Fibroblast of mammary gland (primary cell): Measurements from ENCODE around the gene ZNF799.
"Not testable (repeated sequence)": the region's sequence is repeated elsewhere in the genome, so short reads cannot be mapped to it uniquely, and the experiment has no call there.

Experiments used
- DNase-seq: peaks from one replicate; pipeline ENCODE4 v3.0.0-alpha.2; 2010; ENCODE audit warnings: low read depth
- H3K4me3 ChIP-seq: 2 replicates; pipeline ENCODE4 v1.5.1; 2011; ENCODE audit warnings: low read depth, mild to moderate bottlenecking, low read length, moderate library complexity; ENCODE audit not compliant: control insufficient read depth
- TF ChIP-seq, protein P1 (sequence below): conservative IDR thresholded peaks from 2 replicates; pipeline ENCODE4 v1.5.1; 2011; ENCODE audit warnings: low read depth, low read length, inconsistent platforms; ENCODE audit not compliant: control insufficient read depth, insufficient read depth

ZNF799 gene

DNA sequence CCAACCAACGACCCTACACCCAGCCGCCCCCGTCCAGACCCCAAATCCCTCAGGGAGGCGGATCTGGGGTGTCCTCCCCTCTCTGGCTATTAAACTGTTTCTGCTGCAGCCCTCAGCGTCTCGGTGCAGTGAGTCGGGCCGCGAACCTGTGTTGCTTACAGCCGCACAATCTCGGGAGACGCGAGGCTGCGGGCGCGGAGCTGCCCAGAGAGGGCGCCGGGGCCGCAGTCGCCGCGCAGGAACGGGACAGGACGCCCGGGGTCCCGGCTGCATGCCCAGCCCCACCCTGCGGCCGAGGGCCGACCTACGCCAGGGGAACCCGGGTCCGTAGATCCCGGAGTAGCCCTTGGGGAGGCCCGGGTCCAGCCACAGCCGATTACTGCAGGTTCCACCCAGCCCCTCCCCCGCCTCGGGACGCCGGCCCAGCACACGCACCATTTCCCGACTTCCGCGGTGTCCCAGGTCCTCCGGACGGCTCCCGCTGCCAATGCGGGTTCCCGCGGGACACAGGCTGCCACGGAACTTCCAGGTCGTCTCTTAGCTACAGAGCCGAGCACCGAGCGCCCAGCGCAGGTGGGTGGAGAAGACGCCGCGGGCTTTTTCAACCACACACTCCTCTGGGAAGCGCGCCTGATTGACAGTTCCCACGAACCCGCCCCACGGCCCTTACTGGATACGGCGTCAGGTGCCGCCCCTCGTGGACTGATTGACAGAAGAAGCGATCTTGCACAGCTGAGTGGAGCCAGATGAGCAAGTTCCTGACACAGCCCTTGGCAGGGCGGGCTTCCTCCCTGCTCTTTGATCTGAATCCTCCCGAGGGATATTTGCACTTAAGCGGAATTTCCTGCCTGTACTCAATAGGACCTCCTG lies at the start of gene ZNF799:
ZNF799 (minus strand) TSS at position 639 of the 870 bp plus-strand sequence; CDS start at position 438, 201 bp downstream.
- peak within 1 kb of the TSS; percentile 79 for H3K4me3 ChIP-seq
- peak; percentile 98 for DNase-seq
- TF ChIP-seq, protein P1, sequence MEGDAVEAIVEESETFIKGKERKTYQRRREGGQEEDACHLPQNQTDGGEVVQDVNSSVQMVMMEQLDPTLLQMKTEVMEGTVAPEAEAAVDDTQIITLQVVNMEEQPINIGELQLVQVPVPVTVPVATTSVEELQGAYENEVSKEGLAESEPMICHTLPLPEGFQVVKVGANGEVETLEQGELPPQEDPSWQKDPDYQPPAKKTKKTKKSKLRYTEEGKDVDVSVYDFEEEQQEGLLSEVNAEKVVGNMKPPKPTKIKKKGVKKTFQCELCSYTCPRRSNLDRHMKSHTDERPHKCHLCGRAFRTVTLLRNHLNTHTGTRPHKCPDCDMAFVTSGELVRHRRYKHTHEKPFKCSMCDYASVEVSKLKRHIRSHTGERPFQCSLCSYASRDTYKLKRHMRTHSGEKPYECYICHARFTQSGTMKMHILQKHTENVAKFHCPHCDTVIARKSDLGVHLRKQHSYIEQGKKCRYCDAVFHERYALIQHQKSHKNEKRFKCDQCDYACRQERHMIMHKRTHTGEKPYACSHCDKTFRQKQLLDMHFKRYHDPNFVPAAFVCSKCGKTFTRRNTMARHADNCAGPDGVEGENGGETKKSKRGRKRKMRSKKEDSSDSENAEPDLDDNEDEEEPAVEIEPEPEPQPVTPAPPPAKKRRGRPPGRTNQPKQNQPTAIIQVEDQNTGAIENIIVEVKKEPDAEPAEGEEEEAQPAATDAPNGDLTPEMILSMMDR = no peak

DNA sequence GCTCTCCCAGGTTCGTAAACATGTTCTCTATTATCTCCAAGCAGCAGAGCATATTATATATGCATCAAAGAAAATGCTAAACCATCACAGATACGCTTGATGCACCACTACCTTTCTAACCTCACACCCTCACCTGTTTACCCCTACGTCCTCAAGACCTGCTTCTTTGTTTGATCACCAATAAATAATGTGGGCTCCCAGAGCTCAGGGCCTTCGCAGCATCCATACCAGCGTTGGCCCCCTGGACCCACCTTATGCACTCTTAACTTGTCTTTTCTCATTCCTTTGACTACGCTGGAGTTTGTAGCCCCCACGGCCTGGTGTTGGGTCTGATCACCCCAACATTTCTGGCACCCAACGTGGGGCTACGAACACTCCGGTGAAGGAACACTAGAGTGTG lies 49.8 kb upstream of the ZNF799 start:
- no peak for DNase-seq
- no peak overlapping the region for H3K4me3 ChIP-seq
- TF ChIP-seq, protein P1 = no peak

DNA sequence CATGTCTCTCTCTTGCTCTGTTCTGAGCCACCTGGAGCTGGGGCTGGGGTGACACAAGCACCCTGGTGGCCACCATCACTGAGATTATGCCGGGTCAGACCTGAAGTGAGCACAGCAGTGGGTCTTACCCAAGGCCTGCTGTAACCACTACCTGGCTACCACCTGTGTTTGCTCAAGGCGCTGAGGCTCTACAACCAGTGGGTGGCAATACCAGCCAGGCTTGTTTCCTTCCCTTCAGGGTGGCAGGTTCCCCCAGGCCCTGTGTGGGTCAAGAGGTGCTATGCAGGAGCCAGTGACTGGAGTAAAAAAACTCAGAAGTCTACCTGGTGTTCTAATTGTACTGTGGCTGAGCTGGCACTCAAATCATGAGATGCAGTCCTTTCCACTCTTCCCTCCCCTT lies 47.7 kb upstream of the ZNF799 start:
- TF ChIP-seq, protein P1 = no peak
- no peak for DNase-seq
- no peak overlapping the region for H3K4me3 ChIP-seq

DNA sequence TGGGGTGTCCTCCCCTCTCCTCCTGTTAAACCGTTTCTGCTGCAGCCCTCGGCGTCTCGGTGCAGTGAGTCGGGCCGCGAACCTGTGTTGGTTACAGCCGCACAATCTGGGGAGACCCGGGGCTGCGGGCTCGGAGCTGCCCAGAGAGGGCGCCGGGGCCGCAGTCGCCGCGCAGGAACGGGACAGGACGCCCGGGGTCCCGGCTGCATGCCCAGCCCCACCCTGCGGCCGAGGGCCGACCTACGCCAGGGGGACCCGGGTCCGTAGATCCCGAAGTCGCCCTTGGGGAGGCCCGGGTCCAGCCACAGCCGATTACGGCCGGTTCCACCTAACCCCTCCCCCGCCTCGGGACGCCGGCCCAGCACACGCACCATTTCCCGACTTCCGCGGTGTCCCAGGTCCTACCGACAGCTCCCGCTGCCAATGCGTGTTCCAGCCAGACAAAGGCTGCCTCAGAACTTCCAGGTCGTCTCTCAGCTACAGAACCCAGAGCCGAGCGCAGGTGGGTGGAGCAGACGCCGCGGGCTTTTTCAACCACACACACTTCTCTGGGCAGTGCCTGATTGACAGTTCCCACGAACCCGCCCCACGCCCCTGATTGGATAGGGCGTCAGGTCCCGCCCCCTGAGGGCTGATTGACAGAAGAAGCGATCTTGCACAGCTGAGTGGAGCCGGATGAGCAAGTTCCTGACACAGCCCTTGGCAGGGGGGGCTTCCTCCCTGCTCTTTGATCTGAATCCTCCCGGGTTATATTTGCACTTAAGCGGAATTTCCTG lies 39.7 kb upstream of the ZNF799 start, which contains the start of gene ZNF443:
ZNF443 (minus strand) TSS at position 481 of the 776 bp plus-strand sequence; CDS start at position 374, 107 bp downstream.
- peak; percentile 96 for DNase-seq
- TF ChIP-seq, protein P1 = no peak
- peak within 1 kb of the TSS; percentile 81 for H3K4me3 ChIP-seq

DNA sequence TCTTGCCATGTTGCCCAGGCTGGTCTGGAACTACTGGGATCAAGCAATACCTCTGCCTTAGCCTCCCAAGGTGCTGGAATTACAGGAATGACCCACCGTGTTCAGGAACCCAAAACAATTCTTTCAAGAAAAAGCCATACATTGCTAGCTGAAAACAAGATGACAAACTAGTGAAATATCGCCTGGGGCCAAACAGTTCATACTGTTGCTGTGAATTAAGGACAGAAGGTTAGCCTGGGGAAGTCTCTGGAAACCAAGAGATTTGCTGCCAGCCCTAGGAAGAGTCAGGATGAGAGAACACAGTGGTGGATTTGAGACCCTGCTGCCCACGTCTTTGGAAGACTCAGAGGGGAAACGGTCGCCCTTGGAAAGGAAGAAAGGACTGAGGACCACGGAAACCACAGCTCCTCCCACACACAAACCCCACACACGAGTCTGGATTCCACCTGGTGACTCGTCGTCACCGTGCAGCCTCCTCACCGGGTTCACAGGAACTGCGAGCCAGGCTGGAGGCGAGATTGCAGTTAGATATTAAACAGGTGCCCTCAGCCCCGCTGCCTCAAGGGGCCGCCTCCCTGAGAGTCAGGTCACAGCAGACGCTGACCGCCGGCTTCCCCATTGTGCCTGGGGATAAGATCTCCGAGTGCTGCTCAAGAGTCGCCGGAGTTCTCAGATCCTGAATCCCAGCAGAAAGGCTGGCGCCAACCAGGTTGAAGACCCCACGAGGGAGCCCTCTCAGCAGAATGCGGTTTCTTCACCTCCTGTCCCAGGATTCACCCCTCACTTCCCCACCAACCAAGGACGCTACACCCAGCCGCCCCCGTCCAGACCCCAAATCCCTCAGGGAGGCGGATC lies 38.8 kb upstream of the ZNF799 start:
- H3K4me3 ChIP-seq = peak overlapping the region; percentile 81
- not testable (repeated sequence) for DNase-seq

DNA sequence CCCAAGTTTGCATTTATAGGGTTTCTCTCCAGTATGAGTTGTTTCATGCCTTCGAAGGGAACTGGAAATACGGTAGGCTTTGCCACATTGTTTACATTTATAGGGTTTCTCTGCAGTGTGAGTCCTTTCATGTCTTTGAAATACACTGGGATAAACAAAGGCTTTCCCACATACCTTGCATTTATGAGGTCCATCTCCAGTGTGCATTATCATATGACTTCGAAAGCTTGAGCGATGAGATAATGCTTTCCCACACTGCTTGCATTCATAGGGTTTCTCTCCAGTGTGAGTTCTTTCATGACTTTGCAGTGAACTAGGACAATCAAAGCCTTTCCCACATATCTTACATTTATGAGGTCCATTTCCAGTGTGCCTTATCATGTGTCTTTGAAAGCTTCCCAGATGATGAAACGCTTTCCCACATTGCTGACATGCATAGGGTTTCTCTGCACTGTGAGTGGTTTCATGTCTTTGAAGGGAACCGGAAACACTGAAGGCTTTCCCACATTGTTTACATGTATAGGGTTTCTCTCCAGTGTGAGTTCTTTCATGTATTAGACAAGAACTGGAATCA lies 29.7 kb upstream of the ZNF799 start:
- not testable (repeated sequence) for DNase-seq, H3K4me3 ChIP-seq

DNA sequence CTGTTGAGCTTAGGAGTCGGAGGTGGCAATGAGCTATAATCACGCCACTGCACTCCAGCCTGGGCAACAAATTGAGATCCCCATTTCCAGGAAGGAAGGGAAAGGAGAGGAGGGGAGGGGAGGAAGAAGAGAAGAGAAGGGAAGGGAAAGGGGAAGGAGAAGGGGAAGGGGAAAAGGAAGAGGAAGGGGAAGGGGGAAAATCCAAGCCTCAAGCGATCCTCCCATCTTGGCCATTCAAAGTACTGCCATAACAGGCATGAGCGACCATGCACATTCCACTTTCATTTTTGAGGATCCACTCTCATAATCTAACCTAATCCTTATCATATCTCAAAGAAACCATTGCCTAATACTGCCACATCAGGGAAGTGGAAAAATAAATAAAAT lies 24.8 kb upstream of the ZNF799 start:
- no peak for DNase-seq
- TF ChIP-seq, protein P1 = no peak
- H3K4me3 ChIP-seq = no peak overlapping the region
